SIG-M5 treated with dmso at 0.1 percent for 504 hours (cell line): Measurements from ENCODE around the gene HLCS.

Experiments
- DNase-seq: peaks from one replicate; lab custom pipeline; 2025; ENCODE audit not compliant: unreplicated experiment; lab: John Stamatoyannopoulos, UW

The HLCS gene

DNA sequence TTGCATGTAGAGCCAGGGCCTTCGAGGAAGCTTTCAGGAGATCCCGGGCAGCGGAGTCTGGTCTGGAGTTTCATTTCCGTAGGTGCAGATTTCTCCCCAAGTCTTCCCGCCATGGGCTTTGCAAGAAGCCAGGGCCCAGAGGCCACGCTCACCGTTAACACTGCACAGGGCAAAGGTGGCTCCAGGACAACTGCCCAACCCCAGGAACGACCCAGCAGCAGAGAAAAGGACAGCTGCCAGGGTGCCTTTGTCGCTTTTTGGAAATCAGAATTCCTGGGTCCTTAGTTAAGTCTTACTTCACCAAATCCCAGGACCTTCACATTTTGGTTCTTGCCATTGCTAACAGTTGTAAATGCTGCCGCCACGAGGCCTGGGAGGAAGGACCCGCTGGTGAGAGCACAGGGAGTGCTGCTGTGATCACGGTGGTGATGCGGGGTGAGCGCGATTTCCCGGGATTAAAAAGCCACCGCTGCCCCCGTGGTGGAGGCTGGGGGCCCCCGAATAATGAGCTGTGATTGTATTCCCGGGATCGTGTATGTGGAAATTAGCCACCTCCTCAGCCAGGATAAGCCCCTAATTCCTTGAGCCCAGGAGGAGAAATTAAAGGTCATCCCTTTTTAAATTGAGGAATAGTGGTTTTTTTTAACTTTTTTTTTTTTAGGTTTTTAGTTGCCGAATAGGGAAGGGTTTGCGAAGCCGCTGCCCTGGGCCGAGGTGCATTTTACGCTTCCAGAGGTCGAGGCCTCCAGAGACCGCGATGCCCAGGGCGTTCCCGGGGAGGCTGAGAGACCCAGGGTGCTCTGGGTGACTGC lies 259.3 kb downstream of the HLCS start:
- no peak for DNase-seq

DNA sequence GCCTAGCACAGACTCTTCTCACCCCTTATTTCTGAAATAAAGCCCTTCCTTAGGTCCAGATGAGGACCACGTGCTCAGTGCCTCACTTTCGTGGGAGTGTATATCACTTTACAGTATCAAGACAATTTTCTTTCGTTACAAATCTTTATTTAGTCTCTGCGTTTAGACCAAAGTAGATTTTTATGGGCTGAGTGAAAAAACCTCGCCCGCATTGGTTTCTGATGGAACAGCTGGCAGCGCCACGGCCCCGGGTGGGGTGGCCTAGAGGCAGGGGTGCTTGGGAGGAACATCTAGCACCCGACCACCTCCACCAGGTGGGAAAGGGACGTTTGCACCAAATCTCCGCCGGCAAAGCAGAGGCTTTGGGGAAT lies 260.0 kb downstream of the HLCS start:
- DNase-seq: no peak

DNA sequence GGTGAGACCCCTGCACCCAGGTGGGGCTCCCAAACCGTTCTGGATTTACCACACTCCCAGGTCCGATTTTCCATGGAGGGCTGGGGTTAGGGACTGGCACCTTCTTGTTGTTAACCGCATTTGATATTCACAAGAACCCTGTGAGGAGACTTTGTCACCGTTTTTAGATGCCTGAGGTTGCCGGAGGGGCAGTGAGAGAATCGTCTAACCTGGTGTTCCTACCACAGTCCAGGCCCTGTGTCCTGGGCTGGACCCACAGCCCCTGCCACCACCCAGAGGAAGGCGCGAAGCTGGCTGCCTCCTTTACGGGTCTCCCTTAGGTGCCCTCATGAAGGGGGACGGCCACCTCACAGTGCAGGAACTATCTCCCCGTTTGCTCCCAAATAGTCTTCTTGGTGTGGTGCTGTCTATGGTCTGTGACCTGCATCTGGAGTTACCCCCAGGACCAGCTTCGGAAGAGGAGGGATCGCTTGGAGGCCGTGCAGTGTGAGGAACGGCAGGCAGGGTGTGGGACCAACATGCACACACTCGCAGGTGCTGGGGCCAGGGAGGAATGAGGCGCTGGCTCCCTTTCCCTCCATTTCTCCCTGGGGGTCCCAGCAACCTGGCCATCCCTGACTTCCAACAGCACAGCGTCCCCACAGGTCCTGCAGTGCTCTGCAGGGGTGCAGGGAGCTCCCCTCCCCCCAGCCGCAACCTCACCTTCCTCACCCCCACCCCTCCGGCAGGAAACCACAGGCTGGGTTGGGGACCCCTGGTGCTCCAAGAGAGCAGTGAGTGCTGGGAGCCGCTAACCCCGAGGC lies 260.6 kb downstream of the HLCS start:
- DNase-seq: no peak

DNA sequence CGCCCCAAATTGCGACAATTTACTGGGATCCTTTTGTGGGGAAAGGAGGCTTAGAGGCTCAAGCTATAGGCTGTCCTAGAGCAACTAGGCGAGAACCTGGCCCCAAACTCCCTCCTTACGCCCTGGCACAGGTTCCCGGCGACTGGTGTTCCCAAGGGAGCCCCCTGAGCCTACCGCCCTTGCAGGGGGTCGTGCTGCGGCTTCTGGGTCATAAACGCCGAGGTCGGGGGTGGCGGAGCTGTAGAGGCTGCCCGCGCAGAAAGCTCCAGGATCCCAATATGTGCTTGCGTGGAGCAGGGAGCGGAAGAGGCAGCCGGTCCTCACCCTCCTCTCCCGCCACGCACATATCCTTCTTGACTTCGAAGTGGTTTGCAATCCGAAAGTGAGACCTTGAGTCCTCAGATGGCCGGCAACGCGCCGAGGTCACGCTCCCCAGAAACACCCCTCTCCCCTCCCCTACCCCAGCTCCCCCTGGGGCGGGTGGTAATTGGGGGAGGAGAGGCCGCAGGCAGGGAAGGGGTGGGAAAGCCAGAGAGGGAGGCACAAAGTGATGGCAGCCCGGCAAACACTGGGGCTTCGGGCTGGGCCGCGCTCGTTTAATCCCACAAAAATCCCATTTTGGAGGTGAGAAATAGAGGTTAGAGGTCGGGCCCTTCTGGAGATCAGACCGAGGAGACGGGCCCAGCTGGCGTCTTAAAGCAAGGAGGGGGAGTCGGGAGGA lies 261.4 kb downstream of the HLCS start:
- no peak for DNase-seq

DNA sequence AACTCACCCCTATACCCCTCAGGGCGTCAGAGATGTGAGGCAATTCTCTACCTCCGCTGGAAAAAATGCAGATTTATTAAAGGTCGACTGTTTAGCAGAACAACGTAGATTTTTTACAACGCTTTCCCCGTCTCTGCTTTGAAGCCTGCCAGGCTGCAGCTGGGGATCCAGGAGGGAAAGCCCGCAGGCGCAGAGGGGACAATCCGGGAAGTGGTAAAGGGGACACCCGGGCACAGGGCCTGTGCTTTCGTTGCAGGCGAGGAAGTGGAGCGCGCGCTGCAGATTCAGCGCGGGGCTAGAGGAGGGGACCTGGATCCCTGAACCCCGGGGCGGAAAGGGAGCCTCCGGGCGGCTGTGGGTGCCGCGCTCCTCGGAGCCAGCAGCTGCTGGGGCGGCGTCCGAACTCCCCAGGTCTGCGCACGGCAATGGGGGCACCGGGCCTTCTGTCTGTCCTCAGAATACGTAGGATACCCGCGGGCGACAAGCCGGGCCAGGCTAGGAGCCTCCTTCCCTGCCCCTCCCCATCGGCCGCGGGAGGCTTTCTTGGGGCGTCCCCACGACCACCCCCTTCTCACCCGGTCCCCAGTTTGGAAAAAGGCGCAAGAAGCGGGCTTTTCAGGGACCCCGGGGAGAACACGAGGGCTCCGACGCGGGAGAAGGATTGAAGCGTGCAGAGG lies 262.1 kb downstream of the HLCS start:
- no peak for DNase-seq

DNA sequence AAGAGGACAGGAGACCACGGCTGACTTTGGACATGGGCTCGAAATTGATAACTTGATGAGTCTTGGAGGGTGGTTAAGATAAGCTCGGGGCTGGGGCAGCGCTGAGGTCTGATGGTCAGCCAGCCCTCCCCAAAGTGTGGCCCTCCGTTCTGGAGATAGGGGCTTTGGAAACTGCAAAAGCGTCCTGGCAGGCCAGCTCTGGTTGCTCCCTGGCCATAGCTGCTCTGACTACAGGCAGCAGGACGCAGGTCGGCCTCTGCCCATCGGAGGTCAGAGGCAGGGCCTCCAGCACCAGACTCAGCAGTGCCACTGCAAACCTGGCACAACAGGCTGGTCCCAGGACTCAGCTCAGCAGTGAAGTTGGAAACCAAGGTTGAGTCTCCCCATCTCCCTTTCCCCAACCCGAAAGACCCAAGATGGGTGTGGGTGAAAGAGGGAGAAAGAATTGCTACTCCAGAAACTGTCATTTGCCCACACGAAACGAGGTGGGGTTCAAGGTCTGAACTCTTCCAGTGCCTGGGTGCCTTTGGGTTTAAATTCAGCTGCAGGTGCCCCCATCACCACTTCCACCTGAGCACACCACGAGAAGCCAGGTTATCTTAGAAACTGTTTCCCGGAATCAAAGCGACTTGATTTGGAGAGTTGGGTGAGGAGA lies 262.7 kb downstream of the HLCS start:
- DNase-seq: no peak

DNA sequence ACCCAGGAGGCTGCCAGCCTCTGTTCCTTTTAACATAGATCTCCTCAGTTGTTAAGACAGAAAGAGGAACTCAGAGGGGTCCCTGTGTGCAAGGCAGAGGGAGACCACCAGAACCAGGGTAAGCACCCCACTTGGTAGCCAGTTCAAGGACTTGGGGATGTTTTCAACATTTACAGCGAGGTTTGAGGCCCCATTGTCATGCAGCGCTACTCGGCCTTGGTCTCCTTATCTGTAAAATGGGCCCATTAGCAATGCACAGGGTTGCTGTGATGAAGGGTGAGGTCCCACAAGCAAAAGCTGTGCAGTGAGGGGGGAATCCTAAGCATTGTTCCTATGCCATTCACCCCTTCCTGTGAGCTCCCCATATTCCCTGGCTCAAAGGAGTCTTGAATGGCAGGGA lies 263.3 kb downstream of the HLCS start:
- no peak for DNase-seq

DNA sequence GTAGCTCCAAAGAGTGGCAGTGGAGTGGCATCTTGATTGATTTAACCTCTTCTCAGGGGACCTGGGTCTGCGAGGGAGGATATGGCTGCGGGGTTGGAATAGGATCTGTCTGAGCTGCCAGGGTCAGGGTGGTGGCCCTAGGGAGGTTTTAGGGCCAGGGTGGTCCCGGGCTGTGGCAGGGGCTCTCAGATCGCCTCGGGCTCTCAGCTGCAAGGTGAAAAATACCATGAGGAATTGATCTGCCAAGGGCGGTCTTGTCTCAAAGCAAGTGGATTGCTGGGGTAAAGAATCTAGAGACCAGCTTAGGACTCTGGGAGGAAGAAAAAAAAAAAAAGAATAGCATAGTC lies 263.9 kb downstream of the HLCS start:
- no peak for DNase-seq

DNA sequence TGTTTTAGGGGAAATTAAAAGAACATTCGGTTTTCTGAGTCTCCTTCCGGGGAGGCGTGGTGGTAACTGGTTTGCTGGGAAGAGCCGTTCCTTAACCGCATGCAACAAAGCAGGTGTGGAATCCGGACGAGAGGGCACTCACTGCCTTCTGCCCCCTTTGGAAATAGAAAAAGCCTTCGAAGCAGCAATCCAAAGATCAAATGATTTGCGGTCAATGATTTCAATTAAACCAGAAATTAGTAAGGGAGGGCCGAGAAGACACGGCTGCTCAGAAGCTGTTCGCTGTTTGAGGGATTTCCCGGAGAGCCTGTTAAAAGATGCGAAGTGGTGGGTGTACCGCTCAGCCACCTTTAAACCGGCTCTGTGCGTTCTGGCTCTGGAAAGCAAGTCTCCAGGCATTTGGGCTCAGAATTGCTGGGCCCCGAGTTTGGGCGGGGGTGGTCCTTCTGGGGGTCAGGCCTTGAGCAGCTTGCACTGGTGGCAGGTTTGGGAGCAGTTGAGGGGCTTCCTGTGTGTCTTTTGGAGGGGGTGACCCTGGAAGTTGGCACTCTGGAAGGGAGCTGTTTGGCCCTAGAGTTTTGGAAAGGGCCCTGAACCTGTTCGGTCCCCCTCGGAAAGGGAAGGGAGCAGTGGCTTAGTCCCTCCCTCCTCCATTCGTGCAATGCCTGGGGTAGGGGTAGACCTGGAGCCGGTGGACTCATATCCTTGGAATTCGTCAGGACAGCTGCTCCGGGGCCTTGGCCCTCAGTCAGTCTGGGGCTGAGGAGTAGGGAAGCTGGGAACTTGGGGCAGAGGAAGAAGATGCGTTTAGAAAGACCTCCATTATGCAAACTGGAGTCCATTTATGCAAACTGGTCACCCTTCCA lies 264.5 kb downstream of the HLCS start:
- no peak for DNase-seq

DNA sequence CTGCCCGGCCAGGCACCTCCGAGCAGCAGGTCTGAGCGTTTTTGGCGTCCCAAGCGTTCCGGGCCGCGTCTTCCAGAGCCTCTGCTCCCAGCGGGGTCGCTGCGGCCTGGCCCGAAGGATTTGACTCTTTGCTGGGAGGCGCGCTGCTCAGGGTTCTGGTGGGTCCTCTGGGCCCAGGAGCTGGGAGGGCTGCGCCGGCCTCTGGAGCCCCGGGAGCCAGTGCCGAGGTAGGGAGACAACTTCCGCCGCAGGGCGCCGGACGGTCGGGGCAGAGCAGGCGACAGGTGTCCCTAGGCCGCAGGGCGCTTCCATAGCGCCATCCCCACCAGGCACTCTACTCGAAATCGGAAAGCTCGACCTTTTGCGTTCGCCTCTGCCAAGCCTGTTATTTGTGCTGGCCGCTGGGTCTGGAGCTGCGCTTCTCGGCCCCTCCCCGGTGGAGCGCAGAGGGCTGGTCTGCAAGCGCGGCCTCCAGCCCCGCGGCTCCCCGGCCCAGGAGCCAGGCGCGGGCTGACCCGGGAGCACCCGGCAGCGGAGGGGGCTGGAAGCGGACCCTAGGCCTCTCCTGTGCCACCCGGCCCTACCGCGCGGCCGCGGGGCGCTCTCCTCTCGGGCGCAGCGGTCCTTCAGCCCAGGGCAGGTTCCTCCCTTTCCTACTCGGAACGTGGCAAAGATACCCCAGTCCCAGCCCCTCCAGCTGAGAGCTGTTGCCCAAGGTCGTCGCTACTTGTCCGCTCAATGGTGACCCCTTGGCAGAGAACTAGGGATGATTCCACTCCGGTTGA lies 265.3 kb downstream of the HLCS start:
- no peak for DNase-seq
